Testis (tissue), 3 donors: ENCODE measurements around the gene FAM83B. TPM values are rescaled to one million over a fixed set of nuclear protein-coding genes. Genes with fewer than 3 reads are reported as not detected.

Experiments
- DNase-seq: peaks from one replicate; pipeline ENCODE4 v3.0.0-alpha.2; 2019
- H3K27ac ChIP-seq, 2 donors: fragments of 200-600 bp; sonication (generic); one replicate each; pipeline ENCODE4 v1.5.1; 2019
- H3K27me3 ChIP-seq: fragments of 200-600 bp; sonication (generic); one replicate; pipeline ENCODE4 v1.5.1; 2019
- H3K36me3 ChIP-seq: fragments of 200-600 bp; sonication (generic); one replicate; pipeline ENCODE4 v1.5.1; 2017; ENCODE audit warnings: low read depth; ENCODE audit errors: missing control alignments
- H3K4me1 ChIP-seq: fragments of 200-600 bp; sonication (generic); one replicate; pipeline ENCODE4 v1.5.1; 2019
- H3K4me3 ChIP-seq, 2 donors: fragments of 200-600 bp; sonication (generic); one replicate each; pipeline ENCODE4 v1.5.1; 2017 to 2019
- H3K9me3 ChIP-seq: fragments of 200-600 bp; sonication (generic); one replicate; pipeline ENCODE4 v1.5.1; 2017
- CTCF ChIP-seq, 3 experiments: fragments of 450-650 bp in 2 of 3; fragments of 200-600 bp in 1 of 3; sonication (generic) in 1 of 3; IDR thresholded peaks; one replicate each; pipeline ENCODE4 v1.5.1; 2016 to 2019; ENCODE audit warnings: antibody characterized with exemption in 3 of 3, mild to moderate bottlenecking in 2 of 3, moderate library complexity in 1 of 3
- POLR2A ChIP-seq: fragments of 450-650 bp; IDR thresholded peaks from one replicate; pipeline ENCODE4 v1.6.1; 2017; ENCODE audit warnings: antibody characterized with exemption, mild to moderate bottlenecking, moderate library complexity
- WGBS, 2 donors: methylation state at CpG; one replicate each; pipeline ENCODE4 v1.1.5; 2018; 5-methylcytosine and 5-hydroxymethylcytosine counted together
- intact Hi-C: fragments of 100-400 bp; cut with DNase I; formaldehyde crosslinking; loops from one replicate; pipeline ENCODE4 v1.15.1; 2023; ENCODE audit warnings: low total_unique reads
- polyA plus RNA-seq: library from polyadenylated mRNA; stranded (reverse); fragments of 350-450 nt; fragmentation: Illumina TruSeq; extraction: RNeasy Lipid Tissue Mini Kit (QIAGEN cat#74804); gene quantifications from one replicate; pipeline ENCODE4 v1.2.3, GENCODE V29; 2014; ENCODE audit warnings: low read depth, low replicate concordance; ENCODE audit not compliant: insufficient read depth
- total RNA-seq, 2 donors: library from RNA; depleted of rRNA; stranded (reverse); fragments of >200 nt; gene quantifications; one replicate each; pipeline ENCODE4 v1.2.3, GENCODE V29; 2016

Gene FAM83B
- total and polyA plus RNA-seq, 3 donors from 2014 or later: 1.0 to 1.6 (median 1.3) TPM

GRCh38 chr6:54921891-54922290 is 75.3 kb downstream of the FAM83B start:
- WGBS, 2 donors: 75 to 92% methylated on average over 1 of the region's 1 CpG
- Histone ChIP-seq H3K27me3 (no peaks in the 10 kb centered on the region), H3K4me3 (no peak overlapping the region), H3K4me1 (no peaks in the 10 kb centered on the region), H3K36me3 (no peaks in the 10 kb centered on the region), H3K27ac (no peak overlapping the region), H3K9me3 (no peaks in the 10 kb centered on the region)
- TF ChIP-seq CTCF (IDR thresholded peaks at IDR 0.05): no peak
- no peak for TF ChIP-seq POLR2A
- intact Hi-C loops: no loop called here
- no peak for DNase-seq

- H3K36me3 ChIP-seq: no peaks in the 10 kb centered on the region
- no peaks in the 10 kb centered on the region for H3K27me3 ChIP-seq
- no peak overlapping the region for H3K27ac ChIP-seq
- H3K4me3 ChIP-seq: no peak overlapping the region
- WGBS, 2 donors: 77 to 88% methylated on average over 1 of the region's 1 CpG
- TF ChIP-seq POLR2A (no peak), CTCF (IDR thresholded peaks at IDR 0.05) (no peak)
- DNase-seq: no peak
- no peaks in the 10 kb centered on the region for H3K9me3 ChIP-seq
- no peaks in the 10 kb centered on the region for H3K4me1 ChIP-seq
- intact Hi-C loops: no loop called here
Observed at GRCh38 chr6:54929245-54929909, 82.8 kb downstream of the FAM83B start.

GRCh38 chr6:54932622-54933021 is 86.1 kb downstream of the FAM83B start:
- TF ChIP-seq POLR2A (no peak), CTCF (IDR thresholded peaks at IDR 0.05) (no peak)
- H3K36me3 ChIP-seq: no peaks in the 10 kb centered on the region
- no peak overlapping the region for H3K27ac ChIP-seq
- no peaks in the 10 kb centered on the region for H3K27me3 ChIP-seq
- H3K9me3 ChIP-seq: no peaks in the 10 kb centered on the region
- H3K4me1 ChIP-seq: no peaks in the 10 kb centered on the region
- no peak for DNase-seq
- no peak overlapping the region for H3K4me3 ChIP-seq
- intact Hi-C loops: no loop called here

GRCh38 chr6:54935739-54936138 is 89.2 kb downstream of the FAM83B start:
- Histone ChIP-seq H3K27me3 (no peaks in the 10 kb centered on the region), H3K4me1 (no peaks in the 10 kb centered on the region), H3K9me3 (no peaks in the 10 kb centered on the region), H3K27ac (no peak overlapping the region), H3K36me3 (no peaks in the 10 kb centered on the region), H3K4me3 (no peak overlapping the region)
- WGBS, 2 donors: 88 to 97% methylated on average over 5 of the region's 5 CpGs
- TF ChIP-seq POLR2A: no peak
- no peak for TF ChIP-seq CTCF (IDR thresholded peaks at IDR 0.05)
- intact Hi-C loops: no loop called here
- no peak for DNase-seq

- Histone ChIP-seq H3K36me3 (no peaks in the 10 kb centered on the region), H3K9me3 (no peaks in the 10 kb centered on the region), H3K27ac (no peak overlapping the region), H3K4me1 (no peaks in the 10 kb centered on the region), H3K4me3 (no peak overlapping the region), H3K27me3 (no peaks in the 10 kb centered on the region)
- DNase-seq: no peak
- 82 to 84% methylated on average over 3 of the region's 3 CpGs for WGBS, 2 donors
- intact Hi-C loops: no loop called here
- TF ChIP-seq POLR2A (no peak), CTCF (IDR thresholded peaks at IDR 0.05) (no peak)
Observed at GRCh38 chr6:54937371-54937770, 90.8 kb downstream of the FAM83B start.
